Activated T-cell treated with anti-CD3 and anti-CD28 coated beads for 24 hours (primary cell): ENCODE measurements around the gene CNTN5.
"Not testable (repeated sequence)": the region's sequence is repeated elsewhere in the genome, so short reads cannot be mapped to it uniquely, and the experiment has no call there.

Source experiments
- DNase-seq: peaks from one replicate; pipeline ENCODE4 v3.0.0-alpha.2; 2020; ENCODE audit warnings: low read depth

Gene CNTN5

GRCh38 chr11:99275521-99275920, 254.8 kb downstream of the CNTN5 start:
- no peak for DNase-seq

DNA sequence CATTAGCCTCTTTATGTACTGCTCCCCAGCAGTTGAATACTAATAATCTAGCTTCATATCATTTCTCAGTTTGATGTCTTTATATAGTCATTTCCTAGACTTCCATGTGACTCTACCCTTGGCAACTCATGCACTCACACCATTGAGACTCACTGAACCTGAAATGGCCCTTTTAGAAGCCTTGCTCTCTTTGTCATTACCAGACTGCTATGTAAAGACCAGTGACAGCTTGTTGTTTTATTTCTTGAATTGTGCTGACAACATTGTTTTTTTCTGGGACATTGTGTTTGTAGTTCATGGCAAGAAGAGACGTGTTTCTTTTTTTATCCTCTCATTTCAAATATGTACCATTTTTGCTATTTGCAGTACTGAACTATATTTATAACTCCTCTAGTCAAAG, 256.5 kb downstream of the CNTN5 start:
- no peak for DNase-seq

- DNase-seq, result no peak
These were observed 258.5 kb downstream of the CNTN5 start for GRCh38 chr11:99279266-99279665.

DNA sequence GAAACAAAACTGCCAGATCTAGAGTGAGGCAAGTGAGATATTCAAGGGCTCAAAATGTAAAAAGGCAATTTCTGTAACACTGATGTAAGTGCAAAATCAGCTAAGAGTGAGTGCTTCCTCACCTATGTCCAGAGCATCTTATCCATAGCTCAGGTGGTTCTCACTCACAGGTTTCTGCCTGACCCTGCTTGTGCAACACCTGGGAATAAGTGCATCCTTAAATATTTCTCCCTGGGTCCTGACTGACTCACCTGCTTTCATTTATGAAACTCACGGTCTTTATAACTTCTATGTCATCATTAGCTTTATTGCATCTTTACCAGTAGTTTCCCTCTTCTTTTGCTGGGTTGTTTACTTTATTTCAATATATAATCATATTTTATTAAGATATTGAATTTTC, 260.6 kb downstream of the CNTN5 start:
- no peak for DNase-seq

DNA sequence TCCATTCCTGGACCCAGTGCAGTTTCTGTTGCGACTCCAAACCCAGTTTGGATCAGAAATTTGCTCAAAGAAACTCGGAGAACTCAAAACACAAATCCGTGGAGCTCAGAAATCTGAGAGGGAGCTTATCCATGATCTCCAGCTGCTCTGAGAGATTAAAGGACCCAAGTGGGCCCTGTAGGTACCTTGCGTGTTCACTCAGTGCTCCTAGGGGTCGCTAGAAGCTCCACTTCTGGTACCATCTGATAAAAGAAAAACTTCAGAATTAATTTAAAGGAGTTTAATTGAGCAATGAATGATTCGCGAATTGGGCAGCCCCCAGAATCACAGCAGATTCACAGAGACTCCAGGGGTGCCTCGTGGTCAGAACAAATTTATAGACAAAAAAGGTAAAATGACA, 277.2 kb downstream of the CNTN5 start:
- not testable (repeated sequence) for DNase-seq

GRCh38 chr11:99307510-99308088, 286.9 kb downstream of the CNTN5 start:
- no peak for DNase-seq

DNA sequence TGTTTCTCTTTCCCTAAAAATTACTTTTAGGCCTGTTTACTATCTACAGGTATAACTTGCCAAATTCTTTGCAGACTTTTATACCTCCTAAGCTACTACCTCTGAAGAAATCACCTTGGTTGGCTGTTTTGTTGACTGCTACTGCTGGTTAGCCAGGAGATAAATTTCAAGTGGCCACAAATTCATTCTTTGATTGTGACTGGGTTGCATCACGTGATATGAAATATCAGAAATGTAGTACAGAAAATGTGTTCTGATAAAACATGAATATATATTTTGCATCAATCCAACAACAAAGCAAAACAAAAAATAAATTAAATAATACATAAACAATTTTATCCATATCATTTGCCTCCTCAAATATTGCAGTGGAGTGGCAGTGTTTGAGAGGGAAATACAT, 291.1 kb downstream of the CNTN5 start:
- no peak for DNase-seq

GRCh38 chr11:99316776-99317520, 296.2 kb downstream of the CNTN5 start:
- DNase-seq, result no peak

GRCh38 chr11:99320769-99321290, 300.1 kb downstream of the CNTN5 start:
- DNase-seq, result no peak

- no peak for DNase-seq
These were observed 305.1 kb downstream of the CNTN5 start for GRCh38 chr11:99325847-99326246.

DNA sequence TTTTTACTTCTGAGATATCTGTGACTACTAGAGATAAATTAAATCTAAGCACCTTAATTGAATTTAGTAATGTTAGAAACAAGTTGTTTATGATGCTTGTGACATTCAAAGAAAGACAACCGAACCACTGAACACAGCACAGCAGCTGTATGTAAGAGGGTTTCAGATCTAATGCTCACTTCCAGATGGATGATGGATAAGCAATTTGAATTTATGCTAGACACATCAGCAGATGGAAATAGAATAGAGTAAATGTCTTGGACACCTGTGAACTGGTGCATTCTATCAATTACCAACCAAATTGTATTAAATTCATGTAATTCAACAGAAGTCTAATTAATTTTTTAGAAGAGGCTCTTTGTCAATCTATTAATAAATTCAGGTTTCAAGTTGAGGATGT, 306.3 kb downstream of the CNTN5 start:
- DNase-seq, result no peak

- DNase-seq, result no peak
These were observed 306.8 kb downstream of the CNTN5 start for GRCh38 chr11:99327527-99327926.

- no peak for DNase-seq
These were observed 312.9 kb downstream of the CNTN5 start for GRCh38 chr11:99333621-99334020.

- no peak for DNase-seq
These were observed 322.4 kb downstream of the CNTN5 start for GRCh38 chr11:99343117-99343516.

- DNase-seq, result no peak
These were observed 328.5 kb downstream of the CNTN5 start for GRCh38 chr11:99349151-99349673.

GRCh38 chr11:99351624-99352023, 330.9 kb downstream of the CNTN5 start:
- DNase-seq, result no peak

DNA sequence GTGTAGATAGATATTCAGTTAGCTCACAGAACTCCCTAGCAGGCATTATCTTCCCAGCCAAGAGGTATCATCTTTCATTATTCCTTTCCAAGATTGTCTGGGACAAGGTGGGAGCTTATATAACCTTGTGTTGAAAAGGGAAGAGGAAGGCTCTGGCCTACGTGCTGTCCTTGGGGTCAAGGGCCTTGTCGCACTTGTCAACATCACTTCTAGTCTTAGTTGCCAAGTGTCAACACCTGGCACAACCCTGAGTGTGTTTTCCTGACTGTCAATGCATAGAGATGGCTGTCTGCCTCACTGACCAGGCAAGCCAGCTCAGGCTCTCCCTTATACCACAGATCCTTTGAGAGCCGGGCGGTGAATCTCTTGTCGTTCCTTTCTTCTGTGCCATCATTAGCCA, 331.9 kb downstream of the CNTN5 start:
- no peak for DNase-seq

DNA sequence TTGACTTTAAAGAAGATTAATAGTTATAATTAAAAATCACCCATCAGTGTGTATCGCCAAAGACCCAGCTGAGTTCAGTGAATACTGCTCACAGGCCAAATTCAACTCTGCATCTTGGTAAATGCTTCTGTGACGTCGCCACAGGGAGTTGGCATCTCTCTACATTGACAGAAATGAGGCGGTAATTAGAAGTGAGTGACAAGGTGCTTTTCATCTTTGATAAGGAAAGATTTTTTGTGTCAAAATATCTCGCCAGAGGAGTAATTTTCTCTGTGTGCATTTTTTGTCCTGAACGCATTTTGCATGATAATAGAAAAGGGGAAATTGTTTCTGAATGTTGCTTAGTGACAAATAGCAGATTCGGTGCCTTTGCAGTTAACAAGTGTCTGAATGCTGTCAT, 345.8 kb downstream of the CNTN5 start:
- no peak for DNase-seq

- no peak for DNase-seq
These were observed 347.8 kb downstream of the CNTN5 start for GRCh38 chr11:99368583-99368982.

GRCh38 chr11:99370549-99371216, 349.9 kb downstream of the CNTN5 start:
- DNase-seq, result no peak

GRCh38 chr11:99371257-99371656, 350.5 kb downstream of the CNTN5 start:
- DNase-seq, result no peak

DNA sequence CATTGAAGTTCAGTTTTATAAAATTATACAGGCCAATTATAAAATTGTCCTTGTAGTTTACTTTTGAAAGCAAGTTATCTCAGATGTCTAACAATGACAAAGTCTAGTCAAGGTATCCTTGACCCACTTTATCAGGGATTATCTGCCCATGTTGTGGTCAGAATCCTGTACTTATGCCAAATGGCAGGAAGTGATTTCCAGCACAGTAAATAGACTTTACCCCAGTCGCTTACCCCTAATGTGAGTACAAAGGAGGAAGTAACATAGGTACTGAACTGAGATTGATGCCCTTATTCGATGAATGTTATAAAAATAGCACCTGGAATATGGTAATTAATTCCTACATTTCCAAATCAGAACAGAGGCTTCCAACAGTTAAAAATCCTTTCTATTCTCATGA, 355.7 kb downstream of the CNTN5 start:
- DNase-seq, result no peak

- no peak for DNase-seq
These were observed 363.0 kb downstream of the CNTN5 start for GRCh38 chr11:99383648-99384245.
